ENCODE measurements around the gene TRIML1.

Gene TRIML1

GRCh38 chr4:188168726-188169373 is 29.6 kb downstream of the TRIML1 start:
- H3K79me2 ChIP-seq (ENCODE audit: insufficient read depth, low read length), result no peaks in the 10 kb centered on the region
- no peaks in the 10 kb centered on the region for H3F3A ChIP-seq (ENCODE audit: low read depth)
- peaks cover 8% of the 10 kb centered on the region; the same call in 1 of the 2 replicates for H3K9me3 ChIP-seq (ENCODE audit: insufficient read depth, low read depth, low read length)
- H3K4me2 ChIP-seq (ENCODE audit: low read depth, low read length, poor library complexity, severe bottlenecking), result no peak overlapping the region
- no peak overlapping the region for H3K9ac ChIP-seq (ENCODE audit: low read depth, low read length, poor library complexity, severe bottlenecking)
- H2AFZ ChIP-seq (ENCODE audit: low read length), result no peak overlapping the region
- H4K20me1 ChIP-seq (ENCODE audit: insufficient read depth, low read length, poor library complexity, severe bottlenecking), result no peaks in the 10 kb centered on the region
- no peak overlapping the region for H3K4me3 ChIP-seq (ENCODE audit: low read length, poor library complexity, severe bottlenecking)
- TF ChIP-seq EZH2phosphoT487 (IDR thresholded peaks at IDR 0.05; ENCODE audit: borderline replicate concordance), result no peak
- no peak for TF ChIP-seq CTCF (conservative IDR thresholded peaks at IDR 0.05; ENCODE audit: low read length)
- no peaks in the 10 kb centered on the region for H3K9me2 ChIP-seq (replicated peaks; ENCODE audit: low read depth, low read length)
- H3K27me3 ChIP-seq (ENCODE audit: insufficient read depth, low read length, poor library complexity, severe bottlenecking), result no peaks in the 10 kb centered on the region
- no peaks in the 10 kb centered on the region for H3K36me3 ChIP-seq (ENCODE audit: insufficient read depth, low read length)
- no peaks in the 10 kb centered on the region for H3K4me1 ChIP-seq (ENCODE audit: insufficient read depth, low read length, poor library complexity, severe bottlenecking)

GRCh38 chr4:188171551-188171950 is 32.3 kb downstream of the TRIML1 start:
- H2AFZ ChIP-seq (ENCODE audit: low read length), result no peak overlapping the region

GRCh38 chr4:188175288-188175687 is 36.0 kb downstream of the TRIML1 start:
- H3K79me2 ChIP-seq (ENCODE audit: insufficient read depth, low read length), result no peaks in the 10 kb centered on the region
- no peak overlapping the region for H3K9ac ChIP-seq (ENCODE audit: low read depth, low read length, poor library complexity, severe bottlenecking)
- H3K4me1 ChIP-seq (ENCODE audit: insufficient read depth, low read length, poor library complexity, severe bottlenecking), result no peaks in the 10 kb centered on the region
- peaks cover 17% of the 10 kb centered on the region; the same call in 1 of the 2 replicates for H3K9me3 ChIP-seq (ENCODE audit: insufficient read depth, low read depth, low read length)
- no peaks in the 10 kb centered on the region for H3K9me2 ChIP-seq (replicated peaks; ENCODE audit: low read depth, low read length)
- no peaks in the 10 kb centered on the region for H3K36me3 ChIP-seq (ENCODE audit: insufficient read depth, low read length)
- no peak for TF ChIP-seq EZH2phosphoT487 (IDR thresholded peaks at IDR 0.05; ENCODE audit: borderline replicate concordance)
- TF ChIP-seq CTCF (conservative IDR thresholded peaks at IDR 0.05; ENCODE audit: low read length), result no peak
- no peak overlapping the region for H2AFZ ChIP-seq (ENCODE audit: low read length)
- no peaks in the 10 kb centered on the region for H3K27me3 ChIP-seq (ENCODE audit: insufficient read depth, low read length, poor library complexity, severe bottlenecking)
- H3K4me3 ChIP-seq (ENCODE audit: low read length, poor library complexity, severe bottlenecking), result no peak overlapping the region
- H4K20me1 ChIP-seq (ENCODE audit: insufficient read depth, low read length, poor library complexity, severe bottlenecking), result no peaks in the 10 kb centered on the region
- no peak overlapping the region for H3K4me2 ChIP-seq (ENCODE audit: low read depth, low read length, poor library complexity, severe bottlenecking)
- H3F3A ChIP-seq (ENCODE audit: low read depth), result no peaks in the 10 kb centered on the region

More at GRCh38 chr4:188171551-188171950, 32.3 kb downstream of the TRIML1 start:
- H3K9me2 ChIP-seq (replicated peaks; ENCODE audit: low read depth, low read length), result no peaks in the 10 kb centered on the region
- no peak overlapping the region for H3K4me3 ChIP-seq (ENCODE audit: low read length, poor library complexity, severe bottlenecking)
- H3K36me3 ChIP-seq (ENCODE audit: insufficient read depth, low read length), result no peaks in the 10 kb centered on the region
- H3K79me2 ChIP-seq (ENCODE audit: insufficient read depth, low read length), result no peaks in the 10 kb centered on the region
- H3K27me3 ChIP-seq (ENCODE audit: insufficient read depth, low read length, poor library complexity, severe bottlenecking), result no peaks in the 10 kb centered on the region
- no peaks in the 10 kb centered on the region for H4K20me1 ChIP-seq (ENCODE audit: insufficient read depth, low read length, poor library complexity, severe bottlenecking)
- no peak for TF ChIP-seq CTCF (conservative IDR thresholded peaks at IDR 0.05; ENCODE audit: low read length)
- TF ChIP-seq EZH2phosphoT487 (IDR thresholded peaks at IDR 0.05; ENCODE audit: borderline replicate concordance), result no peak
- no peaks in the 10 kb centered on the region for H3F3A ChIP-seq (ENCODE audit: low read depth)
- no peaks in the 10 kb centered on the region for H3K4me1 ChIP-seq (ENCODE audit: insufficient read depth, low read length, poor library complexity, severe bottlenecking)
- H3K9ac ChIP-seq (ENCODE audit: low read depth, low read length, poor library complexity, severe bottlenecking), result no peak overlapping the region
- H3K4me2 ChIP-seq (ENCODE audit: low read depth, low read length, poor library complexity, severe bottlenecking), result no peak overlapping the region
- H3K9me3 ChIP-seq (ENCODE audit: insufficient read depth, low read depth, low read length), result peaks cover 8% of the 10 kb centered on the region; the same call in 1 of the 2 replicates
